ENCODE measurements around the gene TBX5. TPM values are rescaled to one million over a fixed set of nuclear protein-coding genes. Genes with fewer than 3 reads are reported as not detected.

Gene TBX5
- total and polyA plus RNA-seq, 2 of the 4 experiments (the other 2 are of a cell fraction), result 13.3 to 14.7 TPM

GRCh38 chr12:114414031-114414865 lies 8.3 kb upstream of the TBX5 start:
- in situ Hi-C loops (cut with MboI; ENCODE audit: low sequenced_read_pairs) (loop anchor here (25.0 kb wide), 2 partner anchors 923 to 1227 kb away; partner anchors contain the start of genes DDX54 and RITA1), intact Hi-C loops (cut with micrococcal nuclease) (no loop called here), dilution Hi-C loops (cut with HindIII; ENCODE audit: low sequenced_read_pairs, unreplicated experiment) (no loop called here)
- Histone ChIP-seq H3K4me3 (ENCODE audit: insufficient read depth, low read depth, low read length) (peak overlapping the region; percentile 37), H3K9me3 (ENCODE audit: control insufficient read depth, insufficient read depth, low read length) (no peaks in the 10 kb centered on the region), H3K36me3 (ENCODE audit: control insufficient read depth, insufficient read depth, low read length) (peaks cover 2% of the 10 kb centered on the region; the same call in 1 of the 2 replicates), H2AK9ac (replicated peaks; ENCODE audit: low read depth, low read length, poor library complexity) (peak overlapping the region; percentile 82), H3K9me1 (ENCODE audit: insufficient read depth, low read length) (peaks cover 5% of the 10 kb centered on the region; the same call in 1 of the 2 replicates), H2BK120ac (ENCODE audit: low read depth, low read length) (peak overlapping the region; percentile 95), H2BK15ac (ENCODE audit: low read depth, low read length) (peak overlapping the region; percentile 93; the same call in 2 of the 3 replicates), H2BK20ac (ENCODE audit: low read depth, low read length) (peak overlapping the region; percentile 80), H3K4me1 (ENCODE audit: control insufficient read depth, insufficient read depth, low read length) (peaks cover 30% of the 10 kb centered on the region), H4K91ac (ENCODE audit: insufficient read depth, low read depth, low read length) (peak overlapping the region; percentile 94), H3K79me1 (ENCODE audit: low read depth in 1 of 2, low read length in 2 of 2) (peaks cover 26 to 59% of the 10 kb centered on the region in 2 experiments; a peak in 3 of 4 replicates), H4K20me1 (ENCODE audit: insufficient read depth, low read length) (no peaks in the 10 kb centered on the region), H3K27ac (ENCODE audit: insufficient read depth, low read length) (peak overlapping the region; percentile 100), H3K4ac (ENCODE audit: low read depth, low read length) (peak overlapping the region; percentile 94), H3K4me2 (ENCODE audit: low read depth, low read length) (peak overlapping the region; percentile 92), H2AK5ac (ENCODE audit: low read depth, low read length) (peak overlapping the region; percentile 79), H3K18ac (ENCODE audit: low read depth, low read length) (peak overlapping the region; percentile 87), H3K14ac (replicated peaks; ENCODE audit: low read depth, low read length) (peak overlapping the region; percentile 95), H2BK5ac (ENCODE audit: low read depth, low read length, poor library complexity, severe bottlenecking) (peak overlapping the region; percentile 74), H2AFZ (replicated peaks; ENCODE audit: low read length, poor library complexity) (peak overlapping the region; percentile 88), H3K23ac (ENCODE audit: low read depth, low read length) (peak overlapping the region; percentile 95), H3K27me3 (ENCODE audit: control insufficient read depth, insufficient read depth, low read length) (no peaks in the 10 kb centered on the region), H3K56ac (ENCODE audit: extremely low read depth, insufficient read depth, low read length) (peak overlapping the region; percentile 75; the same call in 1 of the 2 replicates), H4K5ac (ENCODE audit: low read depth, low read length) (peak overlapping the region; percentile 90), H4K8ac (ENCODE audit: low read depth in 2 of 2, low read length in 2 of 2) (peak overlapping the region; percentile 81 to 90), H3K9ac (ENCODE audit: low read depth, low read length) (peak overlapping the region; percentile 88)
- ATAC-seq (ENCODE audit: low read depth) (peak; percentile 43), DNase-seq (peak; percentile 46)
- BruUV-seq (replicated peaks), result no TSS peak
- 20% methylated on average over 17 of the region's 48 CpGs; no CpG with 5 or more reads in 1 of the 2 experiments for WGBS, 2 experiments (ENCODE audit: extremely low coverage in 2 of 2, insufficient read length in 1 of 2)
- CTCF ChIA-PET, result interaction anchor here (0.7 to 0.9 kb wide), 2 partner anchors 11 to 12 kb away, joined by 3 read pairs; no protein-coding TSS in a partner anchor
- POLR2A ChIA-PET (ENCODE audit: unreplicated experiment), result no interaction called here
- TF ChIP-seq BHLHE40 (IDR thresholded peaks at IDR 0.05; ENCODE audit: low read depth, low read length), result no peak
- TF ChIP-seq MAZ (IDR thresholded peaks at IDR 0.05; ENCODE audit: borderline replicate concordance, low read depth, low read length), result no peak
- no peak for TF ChIP-seq POLR2A (IDR thresholded peaks at IDR 0.05; ENCODE audit: low read depth, low read length)
- TF ChIP-seq MXI1 (IDR thresholded peaks at IDR 0.05; ENCODE audit: borderline replicate concordance, low read depth, low read length), result peak; percentile 62; the same call in 1 of the 2 replicates
- TF ChIP-seq RCOR1 (IDR thresholded peaks at IDR 0.05; ENCODE audit: insufficient replicate concordance, low read length), result no peak
- no peak for TF ChIP-seq FOS (IDR thresholded peaks at IDR 0.05; ENCODE audit: low read depth, low read length)
- TF ChIP-seq NFE2L2 (IDR thresholded peaks at IDR 0.05; ENCODE audit: low read depth, low read length), result no peak
- no peak for TF ChIP-seq MAFK (IDR thresholded peaks at IDR 0.05; ENCODE audit: low read depth, low read length)
- no peak for TF ChIP-seq CEBPB (IDR thresholded peaks at IDR 0.05; ENCODE audit: low read depth, low read length)
- 0 out of 2 replicates have a peak, but pooled peaks have one; percentile 45 for TF ChIP-seq CHD1 (IDR thresholded peaks at IDR 0.05; ENCODE audit: low read depth, low read length)
- TF ChIP-seq CTCF (conservative IDR thresholded peaks at IDR 0.05; ENCODE audit: low read depth, low read length), result no peak
- no peak for TF ChIP-seq RAD21 (IDR thresholded peaks at IDR 0.05; ENCODE audit: low read length)
- no peak for TF ChIP-seq USF2 (IDR thresholded peaks at IDR 0.05; ENCODE audit: low read depth, low read length)
- TF ChIP-seq SMC3 (IDR thresholded peaks at IDR 0.05; ENCODE audit: low read depth, low read length), result no peak
